GM18505 (cell line): Measurements from ENCODE around the gene FAM240A.

Experiments used
- ATAC-seq: cut with Tn5 transposase; IDR thresholded peaks from one replicate; pipeline ENCODE4 v1.9.1; 2021; ENCODE audit not compliant: unreplicated experiment
- POLR2A ChIP-seq: IDR thresholded peaks from 4 replicates; pipeline ENCODE4 v1.6.1; 2011; ENCODE audit warnings: borderline replicate concordance; ENCODE audit not compliant: insufficient read depth, insufficient read length; ENCODE audit errors: extremely low read depth

The FAM240A gene

GRCh38 chr3:46674031-46674845 lies 61.9 kb downstream of the FAM240A start:
- ATAC-seq: no peak
- no peak for TF ChIP-seq POLR2A

GRCh38 chr3:46675426-46675825 lies 63.1 kb downstream of the FAM240A start:
- no peak for ATAC-seq
- TF ChIP-seq POLR2A: no peak
